SK-N-MC (cell line): ENCODE measurements around the gene LMF1.

Experiments used
- EZH2 ChIP-seq: fragments of 200-600 bp; sonication (generic); IDR thresholded peaks from one replicate; pipeline ENCODE4 v1.6.1; 2017; ENCODE audit warnings: antibody characterized with exemption
- POLR2AphosphoS5 ChIP-seq: IDR thresholded peaks from 2 replicates; pipeline ENCODE4 v1.6.1; 2012; ENCODE audit warnings: mild to moderate bottlenecking, low read depth, low read length, borderline replicate concordance

DNA sequence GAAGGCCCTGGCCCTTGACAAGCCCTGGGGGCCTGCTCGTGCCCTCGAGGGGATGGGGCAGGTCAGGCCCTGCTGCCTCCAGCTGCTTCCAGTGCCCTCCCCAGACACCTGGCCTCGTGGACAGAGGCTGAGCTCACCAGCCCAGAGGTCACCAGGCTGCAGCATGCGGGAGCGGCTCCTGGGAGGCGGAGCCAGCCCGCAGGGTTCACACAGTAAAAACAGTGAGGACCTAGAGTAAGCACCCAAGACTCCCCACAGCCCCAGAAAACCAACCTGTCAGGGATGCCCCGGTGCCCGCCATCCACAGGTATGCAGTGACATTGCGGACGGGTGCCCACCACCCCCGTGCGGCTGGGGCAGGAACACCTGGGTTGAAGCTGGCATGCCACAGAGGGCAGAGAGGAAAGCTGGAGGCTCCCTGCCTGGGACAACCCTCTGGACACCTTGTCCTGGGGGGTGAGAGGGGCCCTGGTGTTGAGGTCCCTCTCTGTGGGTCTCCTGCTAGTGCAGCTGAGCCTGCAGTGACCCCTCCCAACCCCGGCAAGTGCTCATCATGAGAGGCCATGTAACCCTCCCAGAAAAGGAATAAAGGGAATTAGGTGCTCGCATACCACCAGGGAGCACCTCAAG, 62.1 kb downstream of the LMF1 start:
- no peak for TF ChIP-seq EZH2
- no peak for TF ChIP-seq POLR2AphosphoS5
